Epithelial cell of alveolus of lung (primary cell): ENCODE measurements around the gene CMTM3. TPM values are rescaled to one million over a fixed set of nuclear protein-coding genes. Genes with fewer than 3 reads are reported as not detected.

Source experiments
- total RNA-seq: library from RNA; depleted of rRNA; stranded (reverse); fragments of >200 nt; gene quantifications from 2 replicates; pipeline ENCODE4 v1.2.1, GENCODE V29; 2015

Gene CMTM3
- total RNA-seq = 60.4 and 80.2 TPM in 2 replicates

GRCh38 chr16:66604376-66605176, at the start of gene CMTM3:
TSS of gene CMTM3 (plus strand) at chr16:66604704. CDS start at chr16:66604806, 102 bp downstream.

GRCh38 chr16:66566051-66566901, 38.2 kb upstream of the CMTM3 start, which contains the start of gene CMTM1:
TSS of gene CMTM1 (plus strand) at chr16:66566439. CDS start at chr16:66566514, 75 bp downstream.

GRCh38 chr16:66578651-66579531, 25.6 kb upstream of the CMTM3 start, which contains the start of gene CMTM2:
TSS of gene CMTM2 (plus strand) at chr16:66579463. CDS start at chr16:66579608, 145 bp downstream.

Other genes with a start within 250 kb of the CMTM3 start
- gene CDH5, start 238.0 kb upstream of the CMTM3 start, total RNA-seq = 3.0 and 3.6 TPM in 2 replicates
- 2.6 TPM in 1 of 2 replicates, not detected in the other for gene BEAN1, start 177.4 kb upstream of the CMTM3 start, total RNA-seq
- gene TK2, start 54.6 kb upstream of the CMTM3 start, total RNA-seq = 22.5 and 25.3 TPM in 2 replicates
- 34.7 and 63.6 TPM in 2 replicates for gene CKLF, start 52.1 kb upstream of the CMTM3 start, total RNA-seq
- gene CMTM1, start 38.3 kb upstream of the CMTM3 start, total RNA-seq = 1.1 and 3.4 TPM in 2 replicates
- gene CMTM2, start 25.2 kb upstream of the CMTM3 start, total RNA-seq = not detected in 2 replicates
- 15.0 and 19.4 TPM in 2 replicates for gene CMTM4, start 92.0 kb downstream of the CMTM3 start, total RNA-seq
- 50.6 and 75.2 TPM in 2 replicates for gene DYNC1LI2, start 146.9 kb downstream of the CMTM3 start, total RNA-seq
- not detected in 2 replicates for gene TERB1, start 196.9 kb downstream of the CMTM3 start, total RNA-seq
- gene NAE1, start 226.3 kb downstream of the CMTM3 start, total RNA-seq = 45.8 and 58.7 TPM in 2 replicates
- gene CA7, start 239.7 kb downstream of the CMTM3 start, total RNA-seq = not detected in 2 replicates